NB4 (cell line): ENCODE data around the gene ZFYVE1.
"Not testable (repeated sequence)": the region's sequence is repeated elsewhere in the genome, so short reads cannot be mapped to it uniquely, and the experiment has no call there.

Experiments
- DNase-seq: peaks from one replicate; pipeline ENCODE4 v3.0.0; 2010; ENCODE audit warnings: low read depth
- H3K4me3 ChIP-seq: one replicate; pipeline ENCODE4 v1.5.1; 2011; ENCODE audit warnings: mild to moderate bottlenecking, low read depth, low read length, moderate library complexity
- MYC ChIP-seq: IDR thresholded peaks from 2 replicates; pipeline ENCODE4 v1.6.1; 2011; ENCODE audit warnings: low read depth, low read length
- POLR2A ChIP-seq: IDR thresholded peaks from 2 replicates; pipeline ENCODE4 v1.6.1; 2011; ENCODE audit warnings: mild to moderate bottlenecking; ENCODE audit not compliant: insufficient read length; ENCODE audit errors: extremely low read depth
- TF ChIP-seq, protein P1 (sequence below): IDR thresholded peaks from one replicate; pipeline ENCODE4 v1.5.1; 2012; ENCODE audit warnings: low read depth, low read length
- TF ChIP-seq, protein P2 (sequence below): IDR thresholded peaks from 2 replicates; pipeline ENCODE4 v1.6.1; 2011; ENCODE audit warnings: low read depth, low read length

Gene ZFYVE1

DNA sequence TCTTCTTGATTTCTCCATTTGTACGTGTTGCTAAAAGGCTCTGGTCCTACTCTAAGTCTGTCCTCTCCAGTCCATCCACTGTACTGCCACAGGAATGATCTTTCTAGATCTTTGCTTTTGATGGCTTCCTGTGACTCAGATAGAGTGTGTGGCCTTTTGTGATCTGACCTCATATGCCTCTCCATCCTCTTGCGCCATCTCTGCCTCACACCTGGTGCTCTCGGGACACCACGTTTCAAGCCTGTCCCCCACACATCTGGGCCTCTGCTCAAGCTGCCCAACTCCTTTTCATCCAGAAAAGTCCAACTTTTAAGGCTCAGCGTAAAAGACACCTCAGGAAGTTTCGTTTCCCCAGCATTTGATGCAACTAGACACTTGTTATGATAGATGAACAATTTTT, 61.7 kb downstream of the ZFYVE1 start:
- DNase-seq, result peak; percentile 49
- no peak overlapping the region for H3K4me3 ChIP-seq
- TF ChIP-seq, protein P1, sequence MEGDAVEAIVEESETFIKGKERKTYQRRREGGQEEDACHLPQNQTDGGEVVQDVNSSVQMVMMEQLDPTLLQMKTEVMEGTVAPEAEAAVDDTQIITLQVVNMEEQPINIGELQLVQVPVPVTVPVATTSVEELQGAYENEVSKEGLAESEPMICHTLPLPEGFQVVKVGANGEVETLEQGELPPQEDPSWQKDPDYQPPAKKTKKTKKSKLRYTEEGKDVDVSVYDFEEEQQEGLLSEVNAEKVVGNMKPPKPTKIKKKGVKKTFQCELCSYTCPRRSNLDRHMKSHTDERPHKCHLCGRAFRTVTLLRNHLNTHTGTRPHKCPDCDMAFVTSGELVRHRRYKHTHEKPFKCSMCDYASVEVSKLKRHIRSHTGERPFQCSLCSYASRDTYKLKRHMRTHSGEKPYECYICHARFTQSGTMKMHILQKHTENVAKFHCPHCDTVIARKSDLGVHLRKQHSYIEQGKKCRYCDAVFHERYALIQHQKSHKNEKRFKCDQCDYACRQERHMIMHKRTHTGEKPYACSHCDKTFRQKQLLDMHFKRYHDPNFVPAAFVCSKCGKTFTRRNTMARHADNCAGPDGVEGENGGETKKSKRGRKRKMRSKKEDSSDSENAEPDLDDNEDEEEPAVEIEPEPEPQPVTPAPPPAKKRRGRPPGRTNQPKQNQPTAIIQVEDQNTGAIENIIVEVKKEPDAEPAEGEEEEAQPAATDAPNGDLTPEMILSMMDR, result no peak
- no peak for TF ChIP-seq POLR2A

DNA sequence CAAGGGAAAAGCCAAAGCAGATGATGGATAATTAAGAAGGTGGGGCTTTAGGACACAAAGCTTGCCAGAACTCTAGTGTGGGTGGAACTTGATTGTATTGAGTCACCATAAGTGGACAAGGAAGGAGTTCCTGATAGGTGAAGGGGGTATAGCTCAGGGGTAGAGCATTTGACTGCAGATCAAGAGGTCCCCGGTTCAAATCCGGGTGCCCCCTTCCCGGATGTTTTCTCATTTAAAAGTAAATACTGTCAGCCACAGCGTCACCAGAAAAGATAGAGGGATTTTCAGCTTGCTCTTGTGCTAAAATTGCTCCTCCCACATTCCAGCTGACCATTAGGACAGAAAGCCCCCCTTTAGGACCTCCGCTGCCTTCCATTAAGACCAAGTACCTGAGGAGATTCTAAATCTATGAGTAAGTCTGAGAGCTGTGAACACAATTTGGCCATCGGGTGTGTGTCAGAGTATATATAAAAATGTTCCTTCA, 64.0 kb downstream of the ZFYVE1 start:
- TF ChIP-seq, protein P2, sequence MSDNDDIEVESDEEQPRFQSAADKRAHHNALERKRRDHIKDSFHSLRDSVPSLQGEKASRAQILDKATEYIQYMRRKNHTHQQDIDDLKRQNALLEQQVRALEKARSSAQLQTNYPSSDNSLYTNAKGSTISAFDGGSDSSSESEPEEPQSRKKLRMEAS, result no peak
- TF ChIP-seq, protein P1, result no peak
- no peak for TF ChIP-seq POLR2A
- no peak for TF ChIP-seq MYC
- no peak overlapping the region for H3K4me3 ChIP-seq
- peak; percentile 53 for DNase-seq

DNA sequence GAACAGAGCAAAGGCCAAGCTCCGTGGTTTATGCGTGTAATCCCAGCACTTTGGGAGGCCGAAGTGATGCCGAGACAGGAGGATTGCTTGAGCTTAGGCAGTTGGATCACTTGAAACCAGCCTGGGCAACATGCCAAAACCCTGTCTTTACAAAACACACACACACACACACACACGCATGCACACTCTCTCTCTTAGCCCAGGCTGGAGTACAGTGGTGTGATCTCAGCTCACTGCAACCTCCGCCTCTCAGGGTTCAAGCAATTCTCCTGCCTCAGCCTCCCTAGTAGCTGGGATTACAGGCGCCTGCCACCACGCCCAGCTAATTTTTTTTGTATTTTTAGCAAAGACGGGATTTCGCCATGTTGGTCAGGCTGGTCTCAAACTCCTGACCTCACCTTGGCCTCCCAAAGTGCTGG, 64.6 kb downstream of the ZFYVE1 start:
- not testable (repeated sequence) for H3K4me3 ChIP-seq, DNase-seq

DNA sequence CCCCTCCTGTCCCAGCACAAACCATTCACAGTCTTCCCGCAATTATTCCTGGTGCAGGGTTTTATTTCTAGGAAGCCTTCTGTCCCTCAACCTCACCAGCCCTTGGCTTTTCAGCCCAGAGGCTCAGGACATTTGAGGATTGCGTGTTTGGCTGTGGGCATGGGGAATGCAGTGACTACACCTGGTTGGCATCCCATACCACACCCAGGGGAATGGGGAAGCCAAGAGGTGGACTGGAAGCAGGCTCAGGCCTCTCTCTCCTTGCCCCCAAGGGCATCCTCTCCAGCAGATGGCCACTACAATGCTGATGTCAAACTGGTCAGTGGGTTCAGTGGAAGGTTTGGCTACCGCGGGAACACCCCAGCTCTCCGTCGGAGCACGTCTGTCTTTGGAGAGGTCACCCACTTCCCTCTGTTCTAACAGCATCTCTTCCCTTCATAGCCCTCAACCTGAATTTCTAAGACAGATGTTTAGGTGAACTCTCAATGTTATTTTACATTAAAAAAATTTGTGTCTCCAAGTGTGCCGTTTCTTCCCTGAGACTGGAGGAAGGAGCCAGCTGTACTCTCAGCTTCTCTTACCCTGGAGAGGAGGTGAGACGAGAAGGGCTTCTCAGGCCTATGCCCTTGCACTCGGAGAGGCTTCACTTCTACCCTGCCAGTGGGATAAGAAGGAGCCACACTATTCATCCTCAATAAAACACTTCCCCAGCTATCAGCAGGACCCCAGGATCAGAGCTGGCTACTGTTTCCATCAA, 65.1 kb downstream of the ZFYVE1 start:
- TF ChIP-seq, protein P2, result no peak
- TF ChIP-seq POLR2A (no peak), MYC (no peak)
- TF ChIP-seq, protein P1, result no peak
- DNase-seq, result no peak
- no peak overlapping the region for H3K4me3 ChIP-seq

DNA sequence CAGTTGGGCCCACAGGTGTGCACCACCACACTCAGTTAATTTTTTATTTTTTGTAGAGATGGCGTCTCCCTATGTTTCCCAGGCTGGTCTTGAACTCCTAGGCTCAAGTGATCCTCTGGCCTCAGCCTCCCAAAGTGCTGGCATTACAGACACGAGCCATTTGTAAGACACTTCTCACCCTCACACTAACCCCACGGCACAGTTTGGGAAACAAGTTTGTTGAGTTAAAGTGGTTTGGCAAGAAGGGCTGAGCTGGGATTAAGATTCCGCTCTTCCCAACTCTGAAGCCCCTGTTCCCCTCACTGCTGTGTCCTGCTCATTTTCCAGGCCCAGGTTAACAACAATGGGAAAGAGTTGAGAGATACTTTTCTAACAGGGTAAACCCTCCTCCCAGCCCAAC, 65.9 kb downstream of the ZFYVE1 start:
- not testable (repeated sequence) for DNase-seq, H3K4me3 ChIP-seq

DNA sequence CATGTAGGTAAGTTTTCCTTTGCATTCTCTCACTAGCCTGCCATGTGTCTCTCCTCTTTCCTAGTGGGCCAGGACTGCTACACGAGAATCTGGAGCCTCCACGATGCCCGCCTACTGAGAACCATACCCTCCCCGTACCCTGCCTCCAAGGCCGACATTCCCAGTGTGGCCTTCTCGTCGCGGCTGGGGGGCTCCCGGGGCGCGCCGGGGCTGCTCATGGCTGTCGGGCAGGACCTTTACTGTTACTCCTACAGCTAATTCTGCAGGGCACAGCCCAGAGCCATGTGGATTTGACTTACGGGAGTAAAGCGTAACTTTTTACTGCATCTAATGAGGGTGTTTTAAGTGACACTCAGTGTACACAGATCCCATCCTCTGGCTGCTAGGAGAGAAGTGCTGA, 68.4 kb downstream of the ZFYVE1 start:
- DNase-seq, result no peak
- H3K4me3 ChIP-seq, result no peak overlapping the region
- TF ChIP-seq, protein P1, result no peak
- TF ChIP-seq, protein P2, result no peak
- no peak for TF ChIP-seq MYC
- TF ChIP-seq POLR2A, result no peak

DNA sequence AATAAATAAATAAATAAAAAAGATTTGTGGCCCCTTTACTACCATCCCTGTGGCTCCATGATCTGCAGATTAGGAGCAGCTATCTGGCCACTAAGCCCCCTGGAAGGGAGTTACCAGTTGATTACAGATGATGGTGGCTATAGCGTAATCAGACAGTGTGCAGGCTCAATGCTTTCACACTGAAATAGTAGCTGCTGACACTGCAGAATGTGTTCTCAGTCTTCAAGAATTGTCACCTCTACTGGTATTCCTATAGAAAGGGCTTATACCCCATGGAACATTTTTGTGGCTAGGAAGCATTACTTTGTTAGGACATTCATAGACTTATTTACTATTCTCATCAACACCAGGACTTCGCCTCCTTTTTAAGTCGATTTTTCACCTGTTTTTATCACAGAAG, 69.7 kb downstream of the ZFYVE1 start:
- no peak for DNase-seq
- TF ChIP-seq, protein P1, result no peak
- TF ChIP-seq, protein P2, result no peak
- TF ChIP-seq MYC (no peak), POLR2A (no peak)

DNA sequence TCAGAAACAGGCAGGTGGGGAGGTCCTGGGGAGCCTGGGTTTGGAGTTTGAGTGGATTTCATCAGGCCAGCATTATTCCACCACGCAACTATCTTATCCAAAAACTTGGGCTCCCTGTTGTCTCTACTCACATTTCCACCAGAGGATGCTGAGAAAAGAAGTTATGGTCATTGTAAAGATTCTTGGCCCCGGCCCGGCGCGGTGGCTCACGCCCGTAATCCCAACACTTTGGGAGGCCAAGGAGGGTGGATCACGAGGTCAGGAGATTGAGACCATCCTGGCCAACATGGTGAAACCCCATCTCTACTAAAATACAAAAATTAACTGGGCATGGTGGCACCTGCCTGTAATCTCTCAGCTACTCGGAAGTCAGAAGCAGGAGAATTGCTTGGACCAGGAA, 70.2 kb downstream of the ZFYVE1 start:
- H3K4me3 ChIP-seq, DNase-seq: not testable (repeated sequence)

More for the DNA sequence above, 69.7 kb downstream of the ZFYVE1 start:
- H3K4me3 ChIP-seq, result no peak overlapping the region
